HCT116 (cell line): Measurements from ENCODE around the gene CPT1B.

Source experiments
- ATF3 ChIP-seq: IDR thresholded peaks from 2 replicates; pipeline ENCODE4 v1.6.1; 2012
- CEBPB ChIP-seq: IDR thresholded peaks from 2 replicates; pipeline ENCODE4 v1.6.1; 2012; ENCODE audit warnings: low read depth
- CTCF ChIP-seq, 3 experiments: fragments of 200-600 bp in 1 of 3; sonication (generic) in 1 of 3; IDR thresholded peaks in 2 of 3; conservative IDR thresholded peaks in 1 of 3; 2 replicates each; pipeline ENCODE4 v1.5.1; 2012 to 2017; ENCODE audit warnings: low read depth in 2 of 3, low read length in 2 of 3, antibody characterized with exemption in 1 of 3, borderline replicate concordance in 1 of 3, control low read depth in 1 of 3, mild to moderate bottlenecking in 1 of 3, mixed read lengths in 1 of 3, mixed run types in 1 of 3, moderate library complexity in 1 of 3; ENCODE audit not compliant: insufficient read depth in 1 of 3
- EGR1 ChIP-seq: IDR thresholded peaks from 2 replicates; pipeline ENCODE4 v1.6.1; 2012; ENCODE audit warnings: low read depth
- EZH2 ChIP-seq: fragments of 200-600 bp; sonication (generic); IDR thresholded peaks from 2 replicates; pipeline ENCODE4 v1.6.1; 2017; ENCODE audit warnings: antibody characterized with exemption, mixed run types
- EZH2phosphoT487 ChIP-seq: fragments of 200-600 bp; IDR thresholded peaks from 2 replicates; pipeline ENCODE4 v1.6.1; 2018; ENCODE audit warnings: antibody characterized with exemption, borderline replicate concordance
- JUND ChIP-seq: IDR thresholded peaks from 2 replicates; pipeline ENCODE4 v1.6.1; 2012
- POLR2A ChIP-seq: IDR thresholded peaks from 2 replicates; pipeline ENCODE4 v1.7.0; 2011; ENCODE audit warnings: borderline replicate concordance; ENCODE audit not compliant: insufficient read depth, insufficient read length; ENCODE audit errors: extremely low read depth
- POLR2AphosphoS5 ChIP-seq: IDR thresholded peaks from 2 replicates; pipeline ENCODE4 v1.6.1; 2011; ENCODE audit warnings: mild to moderate bottlenecking, low read depth, low read length, moderate library complexity
- RAD21 ChIP-seq: IDR thresholded peaks from 2 replicates; pipeline ENCODE4 v1.6.1; 2012; ENCODE audit warnings: low read depth, mild to moderate bottlenecking
- REST ChIP-seq: IDR thresholded peaks from 2 replicates; pipeline ENCODE4 v1.6.1; 2012; ENCODE audit warnings: low read depth
- YY1 ChIP-seq: IDR thresholded peaks from 2 replicates; pipeline ENCODE4 v1.6.1; 2011; ENCODE audit warnings: low read length, low read depth, moderate library complexity, mild to moderate bottlenecking; ENCODE audit not compliant: insufficient replicate concordance; ENCODE audit errors: extremely low read depth

- no peak for TF ChIP-seq POLR2A
- TF ChIP-seq CTCF (IDR thresholded peaks at IDR 0.05 in 2 of 3, conservative IDR thresholded peaks at IDR 0.05 in 1 of 3; ENCODE audit: borderline replicate concordance in 1 of 3, insufficient read depth in 1 of 3, low read depth in 2 of 3, low read length in 2 of 3): peak; percentile 59 to 68 (median 60); a peak in 5 of 6 replicates
- no peak for TF ChIP-seq EGR1
- TF ChIP-seq REST: no peak
- TF ChIP-seq RAD21: no peak; the same call in 1 of the 2 replicates
- TF ChIP-seq EZH2phosphoT487: no peak
- no peak for TF ChIP-seq JUND
- no peak for TF ChIP-seq POLR2AphosphoS5
- no peak for TF ChIP-seq EZH2
- TF ChIP-seq CEBPB: no peak
- peak; percentile 9 for TF ChIP-seq YY1
- TF ChIP-seq ATF3: no peak
Measured at GRCh38 chr22:50544078-50544745, 34.0 kb downstream of the CPT1B start.
